Right cardiac atrium (tissue), 5 donors: ENCODE measurements around the gene RASSF10. TPM values are rescaled to one million over a fixed set of nuclear protein-coding genes. Genes with fewer than 3 reads are reported as not detected.

Experiments
- ATAC-seq, 2 donors: fragments of 200-7000 bp; cut with Tn5 transposase; one replicate each; pipeline versions ENCODE4 v1.8.0 to v1.9.1; 2020; ENCODE audit warnings: moderate library complexity in 2 of 2, mild to moderate bottlenecking in 1 of 2
- DNase-seq, 3 donors: peaks; one replicate each; pipeline ENCODE4 v3.0.0-alpha.2; 2020
- H3K27ac ChIP-seq: one replicate; pipeline ENCODE4 v1.5.1; 2013; ENCODE audit warnings: mild to moderate bottlenecking, low read length, control low read depth, moderate library complexity
- H3K27me3 ChIP-seq: one replicate; pipeline ENCODE4 v1.6.1; 2013; ENCODE audit not compliant: control insufficient read depth, insufficient read depth
- H3K4me1 ChIP-seq: one replicate; pipeline ENCODE4 v1.6.1; 2013; ENCODE audit warnings: low read length; ENCODE audit not compliant: control insufficient read depth, insufficient read depth
- H3K4me3 ChIP-seq: one replicate; pipeline ENCODE4 v1.5.1; 2013; ENCODE audit warnings: low read length, control low read depth
- H3K9me3 ChIP-seq: one replicate; pipeline ENCODE4 v1.6.1; 2013; ENCODE audit warnings: low read length; ENCODE audit not compliant: control insufficient read depth
- WGBS: extraction: QIAGEN DNeasy Blood & Tissue Kit; methylation state at CpG from one replicate; pipeline ENCODE4 v1.1.7; 2013; 5-methylcytosine and 5-hydroxymethylcytosine counted together
- intact Hi-C, 4 donors: fragments of 100-400 bp; cut with DNase I; formaldehyde crosslinking; loops; one replicate each; pipeline versions ENCODE4 v1.11.0 to v1.14.0; 2022 to 2023
- polyA plus RNA-seq: library from polyadenylated mRNA; stranded (reverse); fragments of 200-250 nt; gene quantifications from one replicate; pipeline ENCODE4 v1.2.3, GENCODE V29; 2013
- total RNA-seq, 4 donors: library from RNA; stranded (reverse); fragmentation: NEBNext Ultra II Directional; extraction: Animal tissue kit (Norgen Biotek cat#: 25700); gene quantifications; one replicate each; pipeline ENCODE4 v1.2.1, GENCODE V29; 2021
- donor health status: healthy with polysubstance abuse.
- donor health status: DM: no; HTN: yes; CAD: no.
- donor health status: DM: no; HTN: no; CAD: no.
- donor health status: DM: no; HTN: yes; CAD: no; lungs with severe emphysema.
- donor health status: DM: yes; HTN: yes; CAD: no.

The RASSF10 gene
- total and polyA plus RNA-seq, 5 donors = 0.27 to 3.1 (median 1.7) TPM

DNA sequence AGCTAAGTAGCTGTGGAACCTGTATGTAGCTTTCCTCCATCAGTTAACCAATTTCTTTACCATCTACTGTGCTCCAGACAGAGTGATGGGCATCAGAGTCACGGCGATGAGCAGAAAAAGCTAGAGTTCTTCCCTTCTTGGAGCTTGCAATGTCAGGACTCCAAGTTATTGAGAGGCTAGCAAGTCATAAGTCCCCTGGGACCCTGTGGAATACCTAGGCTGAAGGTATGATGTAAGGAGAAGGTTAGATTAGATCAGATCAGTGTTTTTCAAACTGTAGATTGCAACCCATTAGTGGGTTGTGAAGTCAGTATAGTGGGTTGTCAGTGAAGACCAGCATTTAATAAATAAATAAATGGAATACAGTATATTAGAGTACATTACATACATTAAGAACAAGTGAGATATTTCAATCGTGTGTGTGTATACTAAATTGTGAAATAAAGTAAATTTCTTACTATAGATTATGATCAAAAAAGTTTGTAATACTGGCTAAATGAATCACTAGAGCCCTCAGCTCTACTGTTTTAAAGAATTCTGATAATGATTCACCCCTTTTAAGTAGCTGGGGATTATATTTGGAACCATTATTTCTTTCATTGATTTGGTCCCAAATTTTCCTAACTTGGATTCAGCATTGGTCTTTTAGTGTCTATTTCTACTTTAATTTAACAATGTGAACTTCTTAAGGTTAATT lies 52.3 kb downstream of the RASSF10 start:
- Histone ChIP-seq H3K4me1 (no peaks in the 10 kb centered on the region), H3K27ac (no peak overlapping the region), H3K27me3 (no peaks in the 10 kb centered on the region), H3K4me3 (no peak overlapping the region), H3K9me3 (no peaks in the 10 kb centered on the region)
- WGBS = 81% methylated on average over 3 of the region's 3 CpGs
- DNase-seq (no peak), ATAC-seq (no peak)
- intact Hi-C loops = no loop called here
